Keratinocyte (primary cell): ENCODE results near the gene DGKI. TPM values are rescaled to one million over a fixed set of nuclear protein-coding genes. Genes with fewer than 3 reads are reported as not detected.

Experiments
- DNase-seq: peaks from one replicate; pipeline ENCODE4 v3.0.0-alpha.2; 2011; ENCODE audit warnings: low read depth, missing footprints, low spot score
- FAIRE-seq: peaks from 2 replicates; lab custom pipeline; 2011; peaks lifted over from hg19 to GRCh38; lab: Jason Lieb, UNC
- H2AFZ ChIP-seq: 2 replicates; pipeline ENCODE4 v1.6.0; 2012; ENCODE audit warnings: low read length, control low read depth, inconsistent platforms; ENCODE audit not compliant: control insufficient read depth
- H3K27ac ChIP-seq: 2 replicates; pipeline ENCODE4 v1.5.1; 2011; ENCODE audit warnings: low read length; ENCODE audit not compliant: control insufficient read depth, insufficient read depth
- H3K27me3 ChIP-seq: 3 replicates; pipeline ENCODE4 v1.6.0; 2011; ENCODE audit warnings: low read length; ENCODE audit not compliant: control insufficient read depth, insufficient read depth; ENCODE audit errors: extremely low read depth
- H3K36me3 ChIP-seq, 2 experiments: 2 replicates in 1 of 2; 3 replicates in 1 of 2; pipeline ENCODE4 v1.5.1; 2011; ENCODE audit warnings: low read length in 2 of 2, mild to moderate bottlenecking in 1 of 2; ENCODE audit not compliant: control insufficient read depth in 2 of 2, insufficient read depth in 2 of 2; ENCODE audit errors: extremely low read depth in 1 of 2
- H3K4me1 ChIP-seq: 3 replicates; pipeline ENCODE4 v1.5.1; 2011; ENCODE audit warnings: low read length; ENCODE audit not compliant: control insufficient read depth, insufficient read depth; ENCODE audit errors: extremely low read depth
- H3K4me2 ChIP-seq: 3 replicates; pipeline ENCODE4 v1.6.0; 2011; ENCODE audit warnings: low read depth, low read length; ENCODE audit not compliant: control insufficient read depth, insufficient read depth; ENCODE audit errors: extremely low read depth
- H3K4me3 ChIP-seq, 3 experiments: fragments of 200-600 bp in 1 of 3; sonication (generic) in 1 of 3; 2 replicates in 2 of 3; 3 replicates in 1 of 3; pipeline ENCODE4 v1.5.1; 2011 to 2016; ENCODE audit warnings: low read length in 3 of 3, mild to moderate bottlenecking in 3 of 3, control low read depth in 2 of 3, inconsistent platforms in 1 of 3, low read depth in 1 of 3, mixed read lengths in 1 of 3, mixed run types in 1 of 3, moderate library complexity in 1 of 3; ENCODE audit not compliant: control insufficient read depth in 2 of 3, insufficient read depth in 2 of 3; ENCODE audit errors: extremely low read depth in 1 of 3
- H3K79me2 ChIP-seq: 2 replicates; pipeline ENCODE4 v1.6.0; 2012; ENCODE audit warnings: low read length; ENCODE audit not compliant: control insufficient read depth, insufficient read depth
- H3K9ac ChIP-seq: 3 replicates; pipeline ENCODE4 v1.6.0; 2011; ENCODE audit warnings: low read length; ENCODE audit not compliant: control insufficient read depth, insufficient read depth; ENCODE audit errors: extremely low read depth
- H3K9me1 ChIP-seq: 3 replicates; pipeline ENCODE4 v1.6.0; 2011; ENCODE audit warnings: low read length; ENCODE audit not compliant: control insufficient read depth, insufficient read depth; ENCODE audit errors: extremely low read depth
- H3K9me3 ChIP-seq: 2 replicates; pipeline ENCODE4 v1.5.1; 2012; ENCODE audit warnings: low read depth, low read length; ENCODE audit not compliant: control insufficient read depth
- H4K20me1 ChIP-seq: 3 replicates; pipeline ENCODE4 v1.6.0; 2011; ENCODE audit warnings: low read length; ENCODE audit not compliant: control insufficient read depth, insufficient read depth; ENCODE audit errors: extremely low read depth
- EZH2 ChIP-seq: IDR thresholded peaks from one replicate; pipeline ENCODE4 v1.6.1; 2012; ENCODE audit warnings: inconsistent platforms, mild to moderate bottlenecking, low read length, moderate library complexity
- dilution Hi-C: fragments of 300-500 bp; cut with MboI; formaldehyde crosslinking; loops from one replicate; pipeline ENCODE4 v1.7.0; 2020; ENCODE audit warnings: low sequenced_read_pairs; ENCODE audit not compliant: extremely low pct_ligation_motif_present
- polyA plus RNA-seq, 5 experiments: library from polyadenylated mRNA; depleted of rRNA in 3 of 5; stranded (reverse) in 3 of 5; stranded (forward) in 1 of 5; unstranded in 1 of 5; fragments of >200 nt; gene quantifications; 1 replicate in 1 of 5; 2 replicates in 3 of 5; 3 replicates in 1 of 5; pipeline versions ENCODE4 v1.2.1 to v1.2.3, GENCODE V29; 2011 to 2012; ENCODE audit warnings: missing spikeins in 2 of 5, low read depth in 1 of 5, low replicate concordance in 1 of 5
- TF ChIP-seq, protein P1 (sequence below), 3 experiments: IDR thresholded peaks in 1 of 3; conservative IDR thresholded peaks in 1 of 3; optimal IDR thresholded peaks in 1 of 3; 2 replicates in 2 of 3; 3 replicates in 1 of 3; pipeline versions ENCODE3 to v1.5.1; 2011; ENCODE audit warnings: low read length in 3 of 3, mild to moderate bottlenecking in 3 of 3, moderate library complexity in 2 of 3, control low read depth in 1 of 3, inconsistent platforms in 1 of 3; ENCODE audit not compliant: insufficient read depth in 2 of 3; ENCODE audit errors: extremely low read depth in 1 of 3

The DGKI gene
- polyA plus RNA-seq, 1 donor (not counting 4 experiments of a cell fraction or from before 2014, with no cell fraction given) = 0.14 TPM

DNA sequence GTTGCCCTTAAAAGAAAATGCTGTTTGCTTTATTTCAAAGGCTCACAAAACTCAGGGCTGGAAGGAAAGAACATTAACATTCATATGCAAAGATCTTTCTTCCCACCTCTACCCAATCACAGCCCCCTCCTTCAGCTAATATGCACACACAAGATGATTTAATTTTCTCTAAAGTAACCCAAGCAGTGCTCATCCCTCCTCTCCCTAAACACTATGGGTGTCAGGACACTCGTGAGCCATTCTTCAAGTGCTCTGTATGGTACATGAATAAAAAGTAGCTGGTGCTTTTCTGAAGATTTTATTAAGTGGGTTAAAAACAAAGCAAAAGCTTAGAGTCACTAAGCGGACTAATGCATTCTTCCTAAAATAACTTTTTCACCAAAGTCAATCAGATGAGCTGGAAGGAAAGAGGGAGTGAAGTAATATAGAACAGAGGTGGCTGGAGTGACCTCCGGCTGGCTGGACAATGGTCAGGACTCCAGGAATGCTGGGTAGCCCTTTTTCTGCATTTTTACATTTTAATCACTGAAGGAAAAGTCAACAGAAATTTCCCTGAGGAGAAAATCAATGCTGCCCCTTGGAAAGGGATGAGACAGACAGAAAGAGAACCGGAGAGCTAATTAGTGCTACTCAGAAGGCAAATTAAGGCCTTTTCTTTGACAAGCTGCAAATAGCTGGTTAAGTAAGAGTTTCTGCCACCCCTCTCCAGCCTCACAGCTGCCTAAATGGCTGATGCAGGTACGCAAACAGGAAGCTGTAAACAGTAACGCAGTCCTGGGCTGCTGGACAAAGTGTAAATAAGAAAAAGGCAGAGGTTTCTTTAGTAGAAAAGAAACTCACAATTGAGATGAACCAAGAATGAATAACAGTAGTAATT lies 6.6 kb downstream of the DGKI start:
- dilution Hi-C loops = no loop called here
- no peak overlapping the region for H3K27ac ChIP-seq
- no peak for TF ChIP-seq EZH2
- TF ChIP-seq, protein P1, sequence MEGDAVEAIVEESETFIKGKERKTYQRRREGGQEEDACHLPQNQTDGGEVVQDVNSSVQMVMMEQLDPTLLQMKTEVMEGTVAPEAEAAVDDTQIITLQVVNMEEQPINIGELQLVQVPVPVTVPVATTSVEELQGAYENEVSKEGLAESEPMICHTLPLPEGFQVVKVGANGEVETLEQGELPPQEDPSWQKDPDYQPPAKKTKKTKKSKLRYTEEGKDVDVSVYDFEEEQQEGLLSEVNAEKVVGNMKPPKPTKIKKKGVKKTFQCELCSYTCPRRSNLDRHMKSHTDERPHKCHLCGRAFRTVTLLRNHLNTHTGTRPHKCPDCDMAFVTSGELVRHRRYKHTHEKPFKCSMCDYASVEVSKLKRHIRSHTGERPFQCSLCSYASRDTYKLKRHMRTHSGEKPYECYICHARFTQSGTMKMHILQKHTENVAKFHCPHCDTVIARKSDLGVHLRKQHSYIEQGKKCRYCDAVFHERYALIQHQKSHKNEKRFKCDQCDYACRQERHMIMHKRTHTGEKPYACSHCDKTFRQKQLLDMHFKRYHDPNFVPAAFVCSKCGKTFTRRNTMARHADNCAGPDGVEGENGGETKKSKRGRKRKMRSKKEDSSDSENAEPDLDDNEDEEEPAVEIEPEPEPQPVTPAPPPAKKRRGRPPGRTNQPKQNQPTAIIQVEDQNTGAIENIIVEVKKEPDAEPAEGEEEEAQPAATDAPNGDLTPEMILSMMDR (optimal IDR thresholded peaks at IDR 0.05 in 1 of 3, IDR thresholded peaks at IDR 0.05 in 1 of 3, conservative IDR thresholded peaks at IDR 0.05 in 1 of 3; ENCODE audit: extremely low read depth in 1 of 3, insufficient read depth in 2 of 3, low read length in 3 of 3) = no peak

DNA sequence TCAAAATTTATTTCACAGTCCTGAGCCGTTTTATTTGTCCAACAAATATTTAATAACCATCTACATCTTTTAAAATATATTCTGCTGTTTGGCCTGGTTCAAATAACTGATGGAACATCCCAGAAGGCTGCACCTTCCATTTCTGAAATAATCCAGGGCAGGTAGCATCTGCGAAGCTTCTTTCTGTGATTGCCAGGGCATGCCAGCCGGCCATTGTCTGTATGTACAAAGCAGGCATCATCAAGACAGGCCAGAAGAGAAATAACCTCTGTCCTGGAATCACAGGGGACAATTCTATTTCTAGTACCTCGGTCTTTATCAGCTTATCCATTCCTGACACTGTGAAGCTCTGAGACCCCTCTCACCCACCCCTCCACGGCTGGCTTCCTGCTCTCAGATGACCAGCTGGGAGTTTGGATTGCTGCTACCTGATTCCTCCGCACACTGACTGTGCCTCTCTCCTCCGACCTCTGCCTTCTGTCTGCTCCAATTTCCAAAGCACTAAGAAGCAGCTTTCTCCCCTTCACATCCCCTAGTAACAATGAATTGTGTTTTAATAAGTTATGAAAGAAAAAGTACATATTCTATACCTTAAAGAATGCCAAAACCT lies 8.0 kb downstream of the DGKI start:
- Histone ChIP-seq H3K4me2 (no peak overlapping the region), H3K79me2 (no peaks in the 10 kb centered on the region), H3K27ac (no peak overlapping the region), H3K4me1 (no peaks in the 10 kb centered on the region), H4K20me1 (no peaks in the 10 kb centered on the region), H3K36me3 (no peaks in the 10 kb centered on the region), H3K9me3 (no peaks in the 10 kb centered on the region), H3K9me1 (no peaks in the 10 kb centered on the region), H3K9ac (no peak overlapping the region), H3K27me3 (peaks cover 3% of the 10 kb centered on the region), H2AFZ (no peak overlapping the region), H3K4me3 (no peak overlapping the region)
- dilution Hi-C loops = no loop called here
- DNase-seq = no peak
- TF ChIP-seq EZH2 = no peak
- TF ChIP-seq, protein P1 (optimal IDR thresholded peaks at IDR 0.05 in 1 of 3, IDR thresholded peaks at IDR 0.05 in 1 of 3, conservative IDR thresholded peaks at IDR 0.05 in 1 of 3; ENCODE audit: extremely low read depth in 1 of 3, insufficient read depth in 2 of 3, low read length in 3 of 3) = no peak
- FAIRE-seq = no peak

More for the DNA sequence above, 6.6 kb downstream of the DGKI start:
- H3K27me3 ChIP-seq = peaks cover 14% of the 10 kb centered on the region
- no peaks in the 10 kb centered on the region for H3K9me3 ChIP-seq
- no peaks in the 10 kb centered on the region for H3K79me2 ChIP-seq
- no peak overlapping the region for H2AFZ ChIP-seq
- no peaks in the 10 kb centered on the region for H3K4me1 ChIP-seq
- H3K9ac ChIP-seq = no peak overlapping the region
- H3K36me3 ChIP-seq = no peaks in the 10 kb centered on the region
- FAIRE-seq (no peak), DNase-seq (no peak)
- no peak overlapping the region for H3K4me2 ChIP-seq
- no peaks in the 10 kb centered on the region for H4K20me1 ChIP-seq
- no peak overlapping the region for H3K4me3 ChIP-seq
- H3K9me1 ChIP-seq = no peaks in the 10 kb centered on the region
